ENCODE results near the gene POLR1A.

DNA sequence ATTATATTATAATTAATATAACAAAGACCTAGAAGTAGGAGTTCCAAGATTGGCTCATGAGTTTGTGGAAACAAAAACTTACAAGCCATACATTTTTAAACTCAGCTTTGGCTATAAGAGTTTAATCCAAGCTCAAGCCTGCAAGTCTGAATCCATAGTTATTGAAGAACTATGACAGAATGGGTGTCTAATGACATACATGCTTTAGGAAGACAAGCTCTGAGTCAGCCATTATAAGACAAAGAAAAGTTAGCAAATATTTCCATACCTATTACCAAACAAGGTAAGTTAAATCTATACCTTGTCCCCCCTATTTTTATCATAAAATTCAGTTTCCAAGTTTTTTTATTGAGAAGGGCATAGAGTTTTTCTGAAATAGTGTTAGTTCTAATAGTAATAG is 95.6 kb downstream of the POLR1A start:
- TF ChIP-seq CTCF (IDR thresholded peaks at IDR 0.05): no peak
- no peak for TF ChIP-seq POLR2A (IDR thresholded peaks at IDR 0.05)
- no peak for TF ChIP-seq POLR2AphosphoS5 (IDR thresholded peaks at IDR 0.05)

All from upper lobe of left lung (tissue), 4 donors.